Immature natural killer cell (primary cell): ENCODE data around the gene JMJD6. TPM values are rescaled to one million over a fixed set of nuclear protein-coding genes. Genes with fewer than 3 reads are reported as not detected.
"Not testable (repeated sequence)": the region's sequence is repeated elsewhere in the genome, so short reads cannot be mapped to it uniquely, and the experiment has no call there.

Experiments
- DNase-seq, 3 donors: peaks; one replicate each; pipeline ENCODE4 v3.0.0; 2022; ENCODE audit warnings: mixed read lengths in 1 of 3
- H3K27ac Mint-ChIP-seq, 6 donors: one replicate each; pipeline ENCODE4 v1.8.0; 2020; ENCODE audit warnings: mixed read lengths in 6 of 6, mild to moderate bottlenecking in 5 of 6, inconsistent platforms in 4 of 6, moderate library complexity in 3 of 6
- H3K27me3 Mint-ChIP-seq, 3 donors: one replicate each; pipeline ENCODE4 v1.8.0; 2020 to 2021; ENCODE audit warnings: low read depth in 3 of 3, mild to moderate bottlenecking in 3 of 3, mixed read lengths in 3 of 3, moderate library complexity in 3 of 3, inconsistent platforms in 1 of 3
- H3K36me3 Mint-ChIP-seq, 3 donors: one replicate each; pipeline ENCODE4 v1.8.0; 2020; ENCODE audit warnings: mixed read lengths in 3 of 3, inconsistent platforms in 2 of 3, mild to moderate bottlenecking in 2 of 3
- H3K4me1 Mint-ChIP-seq, 2 donors: one replicate each; pipeline ENCODE4 v1.8.0; 2020; ENCODE audit warnings: inconsistent platforms in 2 of 2, mild to moderate bottlenecking in 2 of 2, mixed read lengths in 2 of 2, moderate library complexity in 1 of 2
- H3K4me3 Mint-ChIP-seq, 5 donors: one replicate each; pipeline ENCODE4 v1.8.0; 2020; ENCODE audit warnings: mild to moderate bottlenecking in 5 of 5, mixed read lengths in 5 of 5, inconsistent platforms in 3 of 5, moderate library complexity in 3 of 5
- H3K9me3 Mint-ChIP-seq, 6 donors: one replicate each; pipeline ENCODE4 v1.8.0; 2020; ENCODE audit warnings: mild to moderate bottlenecking in 6 of 6, mixed read lengths in 6 of 6, inconsistent platforms in 4 of 6, moderate library complexity in 3 of 6
- polyA plus RNA-seq, 3 donors: library from polyadenylated mRNA; unstranded; fragments of 300-500 nt; fragmentation: Illumina TruSeq; gene quantifications; one replicate each; pipeline ENCODE4 v1.2.3, GENCODE V29; 2021

JMJD6 gene
- polyA plus RNA-seq, 3 donors from 2014 or later = 20.3 to 38.5 (median 27.2) TPM

GRCh38 chr17:76733618-76733957 is 7.2 kb upstream of the JMJD6 start:
- peak overlapping the region; percentile 73 to 99 (median 97) for H3K27ac Mint-ChIP-seq
- peak overlapping the region in 3 of 5 donors; percentile 86 to 95 (median 95) for H3K4me3 Mint-ChIP-seq
- peaks cover 54 to 67% of the 10 kb centered on the region in 2 donors for H3K4me1 Mint-ChIP-seq
- peaks cover 21 to 33% (median 31%) of the 10 kb centered on the region in 3 donors for H3K27me3 Mint-ChIP-seq
- no peak for DNase-seq
- peaks cover 17 to 36% (median 17%) of the 10 kb centered on the region in 3 donors for H3K36me3 Mint-ChIP-seq
- H3K9me3 Mint-ChIP-seq = no peaks in the 10 kb centered on the region

GRCh38 chr17:76732734-76733617 is 6.6 kb upstream of the JMJD6 start:
- H3K9me3 Mint-ChIP-seq = no peaks in the 10 kb centered on the region
- no peak for DNase-seq
- peaks cover 23 to 29% (median 26%) of the 10 kb centered on the region in 3 donors for H3K27me3 Mint-ChIP-seq
- H3K4me3 Mint-ChIP-seq = peak overlapping the region in 2 of 5 donors; percentile 2 to 44
- H3K27ac Mint-ChIP-seq = peak overlapping the region; percentile 43 to 99 (median 87)
- peaks cover 17 to 36% (median 17%) of the 10 kb centered on the region in 3 donors for H3K36me3 Mint-ChIP-seq
- H3K4me1 Mint-ChIP-seq = peaks cover 54 to 63% of the 10 kb centered on the region in 2 donors

- peaks cover 17 to 39% (median 17%) of the 10 kb centered on the region in 3 donors for H3K36me3 Mint-ChIP-seq
- peaks cover 61 to 69% of the 10 kb centered on the region in 2 donors for H3K4me1 Mint-ChIP-seq
- H3K27ac Mint-ChIP-seq = peak overlapping the region; percentile 37 to 80 (median 68)
- H3K27me3 Mint-ChIP-seq = peaks cover 20 to 32% (median 25%) of the 10 kb centered on the region in 3 donors
- DNase-seq, H3K4me3 Mint-ChIP-seq, H3K9me3 Mint-ChIP-seq: not testable (repeated sequence)
Observed at GRCh38 chr17:76731800-76732733, 5.7 kb upstream of the JMJD6 start.

DNA sequence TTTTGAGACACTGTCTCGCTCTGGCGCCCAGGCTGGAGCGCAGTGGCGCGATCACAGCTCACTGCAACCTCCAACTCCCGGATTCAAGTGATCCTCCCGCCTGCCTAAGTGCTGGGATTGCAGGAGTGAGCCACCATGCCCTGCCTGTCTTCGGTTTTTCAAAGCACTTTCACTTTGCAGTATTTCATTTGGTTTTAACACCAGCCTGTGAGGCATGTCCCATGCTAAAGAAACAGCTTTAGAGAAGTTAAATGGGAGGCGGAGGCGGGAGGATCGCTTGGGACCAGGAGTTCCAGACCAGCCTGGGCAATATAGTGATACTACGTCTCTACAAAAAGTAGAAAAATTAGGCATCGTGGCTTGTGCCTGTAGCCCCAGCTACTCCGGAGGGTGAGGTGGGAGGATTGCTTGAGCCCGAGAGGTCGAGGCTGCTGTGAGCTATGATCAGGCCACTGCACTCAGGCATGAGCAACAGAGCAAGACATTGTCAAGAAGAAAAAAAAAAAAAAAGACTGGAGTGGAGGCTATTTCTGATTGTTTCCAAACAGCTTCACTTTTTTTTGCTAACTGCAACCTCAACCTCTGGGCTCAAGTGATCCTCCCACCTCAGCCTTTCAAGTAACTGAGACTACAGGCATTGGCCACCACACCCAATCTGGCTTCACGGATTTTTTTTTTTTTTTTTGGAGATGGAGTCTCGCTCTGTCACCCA is 1.5 kb upstream of the JMJD6 start:
- Mint-ChIP-seq H3K27ac (peak overlapping the region; percentile 96 to 100 (median 99)), H3K36me3 (peaks cover 3 to 12% (median 12%) of the 10 kb centered on the region in 3 donors), H3K4me1 (peaks cover 49 to 52% of the 10 kb centered on the region in 2 donors), H3K4me3 (peak overlapping the region; percentile 89 to 98 (median 97)), H3K27me3 (peaks cover 28 to 30% (median 29%) of the 10 kb centered on the region in 3 donors), H3K9me3 (no peaks in the 10 kb centered on the region)
- DNase-seq = peak in 2 of 3 donors; percentile 48 to 52

DNA sequence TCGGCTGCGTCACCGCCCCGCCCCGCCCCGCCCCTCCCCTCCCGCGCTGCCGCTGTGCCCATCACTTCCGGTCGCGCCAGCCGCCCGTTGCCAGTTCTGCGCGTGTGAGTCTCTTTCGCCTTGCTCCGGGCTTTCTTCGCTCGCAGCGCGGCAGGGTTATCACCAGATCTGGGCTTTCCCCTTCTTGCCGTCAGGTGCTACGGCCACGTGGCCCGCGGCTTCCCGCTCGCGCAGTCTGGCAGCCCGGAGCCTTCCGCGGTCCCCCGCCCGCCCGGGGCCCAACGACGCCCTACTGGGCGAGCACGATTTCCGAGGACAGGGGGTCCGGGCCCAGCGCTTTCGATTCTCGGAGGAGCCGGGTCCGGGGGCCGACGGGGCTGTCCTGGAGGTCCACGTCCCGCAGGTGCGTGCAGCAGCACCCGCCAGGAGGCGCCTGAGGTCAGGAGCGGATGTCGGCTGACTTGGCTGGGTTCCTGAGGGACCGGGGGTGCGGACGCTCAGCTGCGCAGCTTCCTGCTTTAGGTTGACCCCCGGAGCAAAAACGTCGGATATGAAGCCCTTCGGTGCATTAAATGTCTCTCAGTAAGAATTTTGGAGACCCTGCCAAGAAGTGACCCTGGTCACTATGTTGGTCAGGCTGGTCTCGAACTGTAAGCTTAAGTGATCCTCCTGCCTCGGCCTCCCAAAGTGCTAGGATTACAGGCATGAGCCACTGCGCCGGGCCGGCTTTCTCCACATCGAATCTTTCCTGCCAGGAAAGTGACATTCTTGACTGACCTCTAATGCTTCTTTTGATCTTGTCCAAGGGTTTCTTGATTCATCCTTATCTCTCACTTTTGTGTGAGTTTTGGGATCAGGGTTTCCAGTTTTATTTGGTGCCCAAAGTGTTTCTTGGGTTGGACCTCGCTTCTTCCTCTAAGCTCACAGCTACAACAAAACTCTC is 641 bp upstream of the JMJD6 start, which contains the start of gene METTL23:
Gene METTL23 (plus strand): TSS at position 64 of the 943 bp plus-strand sequence. CDS start 2,872 bp downstream, outside the sequence.
- Mint-ChIP-seq H3K27ac (peak within 1 kb of the TSS; percentile 98 to 100 (median 99)), H3K4me3 (peak within 1 kb of the TSS; percentile 89 to 98 (median 97)), H3K36me3 (peaks cover 3 to 15% (median 13%) of the 10 kb centered on the region in 3 donors), H3K9me3 (no peaks in the 10 kb centered on the region), H3K27me3 (peaks cover 28 to 32% (median 31%) of the 10 kb centered on the region in 3 donors), H3K4me1 (peaks cover 48 to 52% of the 10 kb centered on the region in 2 donors)
- DNase-seq = peak in 1 of 3 donors; percentile 93

DNA sequence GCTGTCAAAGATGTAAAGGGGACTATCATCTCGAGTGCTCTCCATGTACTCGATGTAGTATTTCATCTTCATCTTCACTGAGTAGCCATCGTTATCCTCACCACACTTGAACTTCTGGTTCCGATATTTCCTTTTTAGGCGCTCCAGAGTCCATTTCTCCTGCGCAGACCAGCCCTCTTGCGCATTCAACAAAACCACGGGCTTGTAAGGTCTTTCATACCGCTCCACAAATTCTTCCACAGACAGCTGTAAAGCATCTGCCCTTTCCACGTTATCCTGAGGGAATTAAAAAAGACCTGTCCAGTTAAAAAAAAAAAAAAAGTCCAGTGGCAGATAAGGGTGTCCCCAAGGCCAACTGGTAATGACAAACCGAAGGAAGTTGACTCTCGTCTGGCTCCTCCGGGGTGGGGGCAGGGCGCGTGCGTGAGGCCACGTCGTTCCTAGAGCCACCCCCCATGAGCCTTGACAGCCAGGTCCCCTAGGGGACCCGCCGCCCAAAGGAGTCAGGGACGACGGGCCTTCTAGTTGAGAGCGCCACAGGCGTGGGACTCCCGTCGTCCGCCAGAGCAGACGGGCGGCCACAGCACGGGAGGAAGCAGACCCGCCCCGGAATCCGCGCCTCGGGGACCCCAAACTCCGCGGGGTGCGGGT is 701 bp downstream of the JMJD6 start:
- Mint-ChIP-seq H3K4me1 (peaks cover 48 to 50% of the 10 kb centered on the region in 2 donors), H3K27me3 (peaks cover 28 to 36% (median 32%) of the 10 kb centered on the region in 3 donors), H3K36me3 (peaks cover 14 to 26% (median 25%) of the 10 kb centered on the region in 3 donors), H3K4me3 (peak overlapping the region; percentile 89 to 97 (median 97)), H3K27ac (peak overlapping the region; percentile 96 to 99 (median 98)), H3K9me3 (no peaks in the 10 kb centered on the region)
- peak; percentile 70 to 72 (median 70) for DNase-seq

DNA sequence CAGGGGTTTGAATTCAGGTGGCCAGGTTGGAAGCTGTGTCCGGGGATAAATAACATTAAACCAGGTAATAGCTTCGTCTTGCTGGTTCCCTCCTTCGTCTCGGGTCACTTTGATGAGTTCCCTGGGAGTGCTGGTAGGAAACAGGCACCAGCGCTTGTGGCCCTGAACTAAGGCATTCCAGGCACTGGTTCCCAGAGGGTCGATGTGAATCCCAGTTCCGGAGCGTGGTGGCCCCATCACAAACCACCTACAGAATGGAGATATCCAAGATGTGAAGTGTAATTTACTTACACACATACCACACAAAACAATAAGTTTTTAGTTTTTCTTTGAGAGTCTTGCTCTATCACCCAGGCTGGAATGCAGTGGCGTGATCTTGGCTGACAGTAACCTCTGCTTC is 2.6 kb downstream of the JMJD6 start:
- no peaks in the 10 kb centered on the region for H3K9me3 Mint-ChIP-seq
- peaks cover 21 to 43% (median 34%) of the 10 kb centered on the region in 3 donors for H3K36me3 Mint-ChIP-seq
- peak overlapping the region in 1 of 5 donors; percentile 38 for H3K4me3 Mint-ChIP-seq
- DNase-seq = no peak
- peak overlapping the region in 2 of 6 donors; percentile 67 to 99 for H3K27ac Mint-ChIP-seq
- peaks cover 35 to 44% of the 10 kb centered on the region in 2 donors for H3K4me1 Mint-ChIP-seq
- peaks cover 28 to 36% (median 32%) of the 10 kb centered on the region in 3 donors for H3K27me3 Mint-ChIP-seq

- peaks cover 29 to 42% (median 29%) of the 10 kb centered on the region in 3 donors for H3K27me3 Mint-ChIP-seq
- peak overlapping the region in 3 of 6 donors; percentile 22 to 71 (median 31) for H3K27ac Mint-ChIP-seq
- peaks cover 33 to 38% of the 10 kb centered on the region in 2 donors for H3K4me1 Mint-ChIP-seq
- DNase-seq, H3K9me3 Mint-ChIP-seq: not testable (repeated sequence)
- H3K4me3 Mint-ChIP-seq = peak overlapping the region in 3 of 5 donors; percentile 2 to 38 (median 3)
- peaks cover 21 to 51% (median 38%) of the 10 kb centered on the region in 3 donors for H3K36me3 Mint-ChIP-seq
Observed at GRCh38 chr17:76722977-76723376, 3.4 kb downstream of the JMJD6 start.

GRCh38 chr17:76722279-76722678 is 4.1 kb downstream of the JMJD6 start:
- DNase-seq = no peak
- Mint-ChIP-seq H3K27me3 (peaks cover 22 to 36% (median 23%) of the 10 kb centered on the region in 3 donors), H3K36me3 (peaks cover 21 to 50% (median 38%) of the 10 kb centered on the region in 3 donors), H3K4me3 (no peak overlapping the region), H3K27ac (peak overlapping the region in 3 of 6 donors; percentile 72 to 98 (median 76)), H3K9me3 (no peaks in the 10 kb centered on the region), H3K4me1 (peaks cover 28 to 33% of the 10 kb centered on the region in 2 donors)

GRCh38 chr17:76721463-76721862 is 4.9 kb downstream of the JMJD6 start:
- Mint-ChIP-seq H3K4me3 (no peak overlapping the region), H3K27ac (peak overlapping the region; percentile 17 to 98 (median 74)), H3K9me3 (no peaks in the 10 kb centered on the region), H3K4me1 (peaks cover 35 to 36% of the 10 kb centered on the region in 2 donors), H3K27me3 (peaks cover 15 to 31% (median 21%) of the 10 kb centered on the region in 3 donors), H3K36me3 (peaks cover 22 to 55% (median 39%) of the 10 kb centered on the region in 3 donors)
- no peak for DNase-seq

DNA sequence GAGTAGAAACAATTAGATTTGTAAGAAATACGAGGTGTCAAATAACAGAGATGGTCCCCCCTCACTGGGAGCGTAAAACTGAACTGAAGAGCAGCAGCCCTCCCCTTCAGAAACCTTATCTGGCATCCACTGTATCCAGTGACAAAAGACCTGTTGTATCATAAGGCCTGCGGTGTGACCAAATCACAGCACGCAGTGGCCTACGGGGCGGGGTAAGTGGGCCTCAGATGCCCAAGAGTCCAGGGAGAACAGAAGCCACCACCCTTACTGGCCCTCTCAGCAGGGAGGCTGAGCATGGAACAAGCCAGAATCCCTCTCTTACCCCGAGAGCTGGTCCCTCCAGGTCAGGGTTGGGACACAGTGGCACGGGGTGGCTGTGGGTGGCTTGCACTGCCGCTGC is 5.5 kb downstream of the JMJD6 start:
- DNase-seq = no peak
- no peaks in the 10 kb centered on the region for H3K9me3 Mint-ChIP-seq
- H3K4me3 Mint-ChIP-seq = no peak overlapping the region
- peaks cover 40 to 42% of the 10 kb centered on the region in 2 donors for H3K4me1 Mint-ChIP-seq
- H3K36me3 Mint-ChIP-seq = peaks cover 23 to 60% (median 42%) of the 10 kb centered on the region in 3 donors
- peak overlapping the region in 4 of 6 donors; percentile 22 to 98 (median 68) for H3K27ac Mint-ChIP-seq
- H3K27me3 Mint-ChIP-seq = peaks cover 15 to 31% (median 20%) of the 10 kb centered on the region in 3 donors
